HG03439 (cell line): ENCODE measurements around the gene PRRG1.
"Not testable (repeated sequence)": the region's sequence is repeated elsewhere in the genome, so short reads cannot be mapped to it uniquely, and the experiment has no call there.

Experiments used
- ATAC-seq: cut with Tn5 transposase; IDR thresholded peaks from one replicate; pipeline ENCODE4 v1.9.1; 2021; ENCODE audit warnings: mild to moderate bottlenecking, moderate library complexity; ENCODE audit not compliant: unreplicated experiment

PRRG1 gene

GRCh38 chrX:37349221-37350033 is at the start of gene PRRG1:
Gene PRRG1 (plus strand): TSS chrX:37349364. CDS start chrX:37406250, 56,886 bp downstream.
- no peak for ATAC-seq

GRCh38 chrX:37302569-37302968 is 46.6 kb upstream of the PRRG1 start:
- ATAC-seq = no peak

- not testable (repeated sequence) for ATAC-seq
Measured at GRCh38 chrX:37305238-37305637, 43.9 kb upstream of the PRRG1 start.

GRCh38 chrX:37314531-37314930 is 34.6 kb upstream of the PRRG1 start:
- ATAC-seq = no peak

- ATAC-seq = no peak
Measured at GRCh38 chrX:37315511-37316248, 33.5 kb upstream of the PRRG1 start.

- ATAC-seq = no peak
Measured at GRCh38 chrX:37320541-37321203, 28.5 kb upstream of the PRRG1 start.

- no peak for ATAC-seq
Measured at GRCh38 chrX:37330642-37331041, 18.5 kb upstream of the PRRG1 start.

GRCh38 chrX:37331546-37331945 is 17.6 kb upstream of the PRRG1 start:
- no peak for ATAC-seq

GRCh38 chrX:37332055-37332454 is 17.1 kb upstream of the PRRG1 start:
- ATAC-seq = no peak

- no peak for ATAC-seq
Measured at GRCh38 chrX:37332987-37333658, 16.0 kb upstream of the PRRG1 start.

GRCh38 chrX:37347420-37347819 is 1.7 kb upstream of the PRRG1 start:
- ATAC-seq = no peak

- no peak for ATAC-seq
Measured at GRCh38 chrX:37348231-37348970, 763 bp upstream of the PRRG1 start.

- no peak for ATAC-seq
Measured at GRCh38 chrX:37348971-37349220, 268 bp upstream of the PRRG1 start.

- ATAC-seq = no peak
Measured at GRCh38 chrX:37350034-37350365, 836 bp downstream of the PRRG1 start.

GRCh38 chrX:37353646-37354045 is 4.5 kb downstream of the PRRG1 start:
- ATAC-seq = no peak

- no peak for ATAC-seq
Measured at GRCh38 chrX:37357436-37357835, 8.3 kb downstream of the PRRG1 start.

GRCh38 chrX:37361596-37361995 is 12.4 kb downstream of the PRRG1 start:
- ATAC-seq = no peak

- ATAC-seq = no peak
Measured at GRCh38 chrX:37364666-37365065, 15.5 kb downstream of the PRRG1 start.

- no peak for ATAC-seq
Measured at GRCh38 chrX:37367946-37368345, 18.8 kb downstream of the PRRG1 start.

GRCh38 chrX:37370499-37371141 is 21.5 kb downstream of the PRRG1 start:
- no peak for ATAC-seq
